Nephron progenitor cell (in vitro differentiated cells): ENCODE results near the gene CUL9.

Experiments
- DNase-seq: peaks from one replicate; pipeline ENCODE4 v3.0.0; 2021
- H3K27ac Mint-ChIP-seq: 2 replicates; pipeline ENCODE4 v1.8.0; 2021; ENCODE audit warnings: mild to moderate bottlenecking, moderate library complexity, mixed read lengths
- H3K27me3 Mint-ChIP-seq: 2 replicates; pipeline ENCODE4 v1.8.0; 2021; ENCODE audit warnings: mild to moderate bottlenecking, low read depth, mixed read lengths; ENCODE audit not compliant: poor library complexity
- H3K36me3 Mint-ChIP-seq: 2 replicates; pipeline ENCODE4 v1.8.0; 2021; ENCODE audit warnings: low read depth, mixed read lengths
- H3K4me1 Mint-ChIP-seq: 2 replicates; pipeline ENCODE4 v1.8.0; 2021; ENCODE audit warnings: mixed read lengths
- H3K4me3 Mint-ChIP-seq: 2 replicates; pipeline ENCODE4 v1.8.0; 2021; ENCODE audit warnings: mild to moderate bottlenecking, moderate library complexity, mixed read lengths
- H3K9me3 Mint-ChIP-seq: 2 replicates; pipeline ENCODE4 v1.8.0; 2021; ENCODE audit warnings: mild to moderate bottlenecking, moderate library complexity, mixed read lengths
- CTCF ChIP-seq: fragments of 200-600 bp; sonication (generic); IDR thresholded peaks from 2 replicates; pipeline ENCODE4 v1.5.0; 2021; ENCODE audit warnings: antibody characterized with exemption

CUL9 gene

GRCh38 chr6:43221046-43221972, 39.3 kb downstream of the CUL9 start:
- no peak for DNase-seq
- H3K27me3 Mint-ChIP-seq, result peaks cover 2% of the 10 kb centered on the region
- no peak overlapping the region for H3K4me3 Mint-ChIP-seq
- TF ChIP-seq CTCF, result no peak
- no peak overlapping the region for H3K27ac Mint-ChIP-seq
- H3K4me1 Mint-ChIP-seq, result peaks cover 14% of the 10 kb centered on the region
- peaks cover 29% of the 10 kb centered on the region for H3K36me3 Mint-ChIP-seq
- H3K9me3 Mint-ChIP-seq, result no peaks in the 10 kb centered on the region

GRCh38 chr6:43222418-43223059, 40.5 kb downstream of the CUL9 start:
- Mint-ChIP-seq H3K36me3 (peaks cover 25% of the 10 kb centered on the region), H3K4me3 (no peak overlapping the region), H3K4me1 (peaks cover 14% of the 10 kb centered on the region), H3K9me3 (no peaks in the 10 kb centered on the region), H3K27ac (no peak overlapping the region), H3K27me3 (peaks cover 2% of the 10 kb centered on the region)
- DNase-seq, result no peak
- no peak for TF ChIP-seq CTCF

GRCh38 chr6:43223175-43223574, 41.2 kb downstream of the CUL9 start:
- H3K9me3 Mint-ChIP-seq, result no peaks in the 10 kb centered on the region
- peaks cover 23% of the 10 kb centered on the region for H3K36me3 Mint-ChIP-seq
- H3K27me3 Mint-ChIP-seq, result peaks cover 2% of the 10 kb centered on the region
- DNase-seq, result no peak
- TF ChIP-seq CTCF, result no peak
- H3K27ac Mint-ChIP-seq, result no peak overlapping the region
- peaks cover 14% of the 10 kb centered on the region for H3K4me1 Mint-ChIP-seq
- H3K4me3 Mint-ChIP-seq, result no peak overlapping the region

- TF ChIP-seq CTCF, result no peak
- peaks cover 5% of the 10 kb centered on the region for H3K4me1 Mint-ChIP-seq
- H3K9me3 Mint-ChIP-seq, result no peaks in the 10 kb centered on the region
- H3K27ac Mint-ChIP-seq, result peak overlapping the region; percentile 32
- H3K27me3 Mint-ChIP-seq, result peaks cover 17% of the 10 kb centered on the region
- H3K36me3 Mint-ChIP-seq, result peaks cover 13% of the 10 kb centered on the region
- H3K4me3 Mint-ChIP-seq, result no peak overlapping the region
- DNase-seq, result no peak
These were observed 44.3 kb downstream of the CUL9 start for GRCh38 chr6:43226192-43226851.

GRCh38 chr6:43228951-43229802, 47.2 kb downstream of the CUL9 start, which contains the start of gene DNPH1:
Gene DNPH1 (minus strand): TSS chr6:43229481. CDS start chr6:43229456, 25 bp downstream.
- peak; percentile 77 for TF ChIP-seq CTCF
- Mint-ChIP-seq H3K9me3 (no peaks in the 10 kb centered on the region), H3K27me3 (peaks cover 44% of the 10 kb centered on the region), H3K4me3 (peak within 1 kb of the TSS; percentile 87), H3K4me1 (peaks cover 5% of the 10 kb centered on the region), H3K27ac (no peak within 1 kb of the TSS), H3K36me3 (peaks cover 13% of the 10 kb centered on the region)
- peak; percentile 84 for DNase-seq
